ENCODE data around the gene CLBA1.

CLBA1 gene

GRCh38 chr14:105005329-105005928, 19.8 kb downstream of the CLBA1 start:
- no peak for DNase-seq (ENCODE audit: low read depth in 2 of 2)

GRCh38 chr14:105005929-105006830, 20.6 kb downstream of the CLBA1 start:
- no peak for DNase-seq (ENCODE audit: low read depth in 2 of 2)

GRCh38 chr14:105006831-105007592, 21.4 kb downstream of the CLBA1 start:
- DNase-seq (ENCODE audit: low read depth in 2 of 2) = no peak

GRCh38 chr14:105007593-105008264, 22.1 kb downstream of the CLBA1 start:
- no peak for DNase-seq (ENCODE audit: low read depth in 2 of 2)

GRCh38 chr14:105010106-105010505, 24.5 kb downstream of the CLBA1 start:
- no peak for DNase-seq (ENCODE audit: low read depth in 2 of 2)

GRCh38 chr14:105010891-105011291, 25.3 kb downstream of the CLBA1 start:
- DNase-seq (ENCODE audit: low read depth in 2 of 2) = no peak

GRCh38 chr14:105011312-105011990, 25.9 kb downstream of the CLBA1 start:
- no peak for DNase-seq (ENCODE audit: low read depth in 2 of 2)

- no peak for DNase-seq (ENCODE audit: low read depth in 2 of 2)
Measured at GRCh38 chr14:105012171-105012985, 26.8 kb downstream of the CLBA1 start.

- no peak for DNase-seq (ENCODE audit: low read depth in 2 of 2)
Measured at GRCh38 chr14:105013150-105013785, 27.7 kb downstream of the CLBA1 start.

- no peak for DNase-seq (ENCODE audit: low read depth in 2 of 2)
Measured at GRCh38 chr14:105014032-105014431, 28.4 kb downstream of the CLBA1 start.

- DNase-seq (ENCODE audit: low read depth in 2 of 2) = no peak
Measured at GRCh38 chr14:105014631-105015030, 29.0 kb downstream of the CLBA1 start.

GRCh38 chr14:105015242-105015641, 29.7 kb downstream of the CLBA1 start:
- DNase-seq (ENCODE audit: low read depth in 2 of 2) = no peak

- no peak for DNase-seq (ENCODE audit: low read depth in 2 of 2)
Measured at GRCh38 chr14:105015905-105016304, 30.3 kb downstream of the CLBA1 start.

- DNase-seq (ENCODE audit: low read depth in 2 of 2) = no peak
Measured at GRCh38 chr14:105018414-105018813, 32.8 kb downstream of the CLBA1 start.

GRCh38 chr14:105019861-105020814, 34.5 kb downstream of the CLBA1 start:
- peak; percentile 43 to 46 for DNase-seq (ENCODE audit: low read depth in 2 of 2)

- peak; percentile 96 to 99 for DNase-seq (ENCODE audit: low read depth in 2 of 2)
Measured at GRCh38 chr14:105020815-105021655, 35.4 kb downstream of the CLBA1 start, which contains the start of gene CDCA4. Gene CDCA4 (minus strand): TSS chr14:105021083. CDS start chr14:105011929, 9,154 bp downstream.

- DNase-seq (ENCODE audit: low read depth in 2 of 2) = peak in 1 of 2 donors; percentile 17
Measured at GRCh38 chr14:105021656-105022275, 36.2 kb downstream of the CLBA1 start.
